Measurements from ENCODE around the gene CREM. TPM values are rescaled to one million over a fixed set of nuclear protein-coding genes. Genes with fewer than 3 reads are reported as not detected.

The CREM gene
- total and polyA plus RNA-seq, 2 of the 4 experiments (the other 2 are of a cell fraction), result 33.2 to 40.5 TPM

DNA sequence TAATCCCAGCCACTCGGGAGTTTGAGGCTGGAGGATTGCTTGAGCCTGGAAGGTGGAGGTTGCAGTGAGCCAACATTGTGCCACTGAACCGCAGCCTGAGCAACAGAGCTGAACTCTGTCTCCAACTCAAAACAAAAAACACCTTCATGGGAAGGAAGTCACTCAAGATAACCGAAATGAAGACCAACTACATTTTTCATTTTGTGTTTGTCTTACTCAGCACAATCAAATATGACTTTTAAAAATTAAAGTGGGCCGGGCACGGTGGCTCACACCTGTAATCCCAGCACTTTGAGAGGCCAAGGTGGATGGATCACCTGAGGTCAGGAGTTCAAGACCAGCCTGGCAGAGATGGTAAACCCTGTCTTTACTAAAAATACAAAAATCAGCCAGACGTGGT lies 40.0 kb downstream of the CREM start:
- Histone ChIP-seq H3K18ac (ENCODE audit: low read depth, low read length) (no peak overlapping the region), H3K4me3 (ENCODE audit: insufficient read depth, low read depth, low read length) (no peak overlapping the region), H3K4me1 (ENCODE audit: control insufficient read depth, insufficient read depth, low read length) (no peaks in the 10 kb centered on the region), H4K20me1 (ENCODE audit: insufficient read depth, low read length) (no peaks in the 10 kb centered on the region), H3K56ac (ENCODE audit: extremely low read depth, insufficient read depth, low read length) (no peak overlapping the region), H3K4me2 (ENCODE audit: low read depth, low read length) (no peak overlapping the region), H2BK15ac (ENCODE audit: low read depth, low read length) (no peak overlapping the region), H3K9ac (ENCODE audit: low read depth, low read length) (no peak overlapping the region), H3K27me3 (ENCODE audit: control insufficient read depth, insufficient read depth, low read length) (no peaks in the 10 kb centered on the region), H2AK9ac (replicated peaks; ENCODE audit: low read depth, low read length, poor library complexity) (no peak overlapping the region), H3K9me1 (ENCODE audit: insufficient read depth, low read length) (no peaks in the 10 kb centered on the region), H3K9me3 (ENCODE audit: control insufficient read depth, insufficient read depth, low read length) (no peaks in the 10 kb centered on the region), H2BK120ac (ENCODE audit: low read depth, low read length) (no peak overlapping the region), H4K8ac (ENCODE audit: low read depth in 2 of 2, low read length in 2 of 2) (no peak overlapping the region), H2BK5ac (ENCODE audit: low read depth, low read length, poor library complexity, severe bottlenecking) (no peak overlapping the region), H2AK5ac (ENCODE audit: low read depth, low read length) (no peak overlapping the region), H2BK20ac (ENCODE audit: low read depth, low read length) (no peak overlapping the region), H3K36me3 (ENCODE audit: control insufficient read depth, insufficient read depth, low read length) (no peaks in the 10 kb centered on the region), H3K79me1 (ENCODE audit: low read depth in 1 of 2, low read length in 2 of 2) (no peaks in the 10 kb centered on the region; a peak in 1 of 4 replicates), H3K27ac (ENCODE audit: insufficient read depth, low read length) (no peak overlapping the region), H2AFZ (replicated peaks; ENCODE audit: low read length, poor library complexity) (no peak overlapping the region), H3K14ac (replicated peaks; ENCODE audit: low read depth, low read length) (no peak overlapping the region), H4K5ac (ENCODE audit: low read depth, low read length) (no peak overlapping the region), H3K23ac (ENCODE audit: low read depth, low read length) (no peak overlapping the region), H3K4ac (ENCODE audit: low read depth, low read length) (no peak overlapping the region), H4K91ac (ENCODE audit: insufficient read depth, low read depth, low read length) (no peak overlapping the region)
- dilution Hi-C loops (cut with HindIII; ENCODE audit: low sequenced_read_pairs, unreplicated experiment), result no loop called here
- no CpG with 5 or more reads among the region's 6 CpGs for WGBS, 2 experiments (ENCODE audit: extremely low coverage in 2 of 2, insufficient read length in 1 of 2)
- CTCF ChIA-PET, result interaction anchor here (1.8 kb wide), 1 partner anchor 29 kb away, joined by 5 read pairs; no protein-coding TSS in a partner anchor
- ATAC-seq (ENCODE audit: low read depth) (no peak), DNase-seq (no peak)
- in situ Hi-C loops (cut with MboI; ENCODE audit: low sequenced_read_pairs), result no loop called here
- peak; percentile 39; the same call in 1 of the 2 replicates for TF ChIP-seq MAFK (IDR thresholded peaks at IDR 0.05; ENCODE audit: low read depth, low read length)
- TF ChIP-seq RAD21 (IDR thresholded peaks at IDR 0.05; ENCODE audit: low read length), result no peak
- no peak for TF ChIP-seq FOS (IDR thresholded peaks at IDR 0.05; ENCODE audit: low read depth, low read length)
- intact Hi-C loops (cut with micrococcal nuclease), result no loop called here
- BruUV-seq (replicated peaks), result no TSS peak
- POLR2A ChIA-PET (ENCODE audit: unreplicated experiment), result no interaction called here

Data from IMR-90 (cell line).